Astrocyte (in vitro differentiated cells and primary cell): ENCODE results near the gene GORASP2. TPM values are rescaled to one million over a fixed set of nuclear protein-coding genes. Genes with fewer than 3 reads are reported as not detected.
A peak's percentile ranks its signal among the peaks of the same experiment; 100 is the strongest.

Source experiments
- DNase-seq: peaks from one replicate; pipeline ENCODE4 v3.0.0-alpha.2; 2010; ENCODE audit warnings: low read depth
- FAIRE-seq: peaks from 2 replicates; lab custom pipeline; 2011; peaks lifted over from hg19 to GRCh38; lab: Jason Lieb, UNC
- H2AFZ ChIP-seq: 2 replicates; pipeline ENCODE4 v1.6.0; 2012; ENCODE audit warnings: low read depth, low read length, inconsistent platforms
- H3K27ac ChIP-seq: 2 replicates; pipeline ENCODE4 v1.5.1; 2011; ENCODE audit warnings: low read depth, low read length, inconsistent platforms
- H3K27me3 ChIP-seq: 2 replicates; pipeline ENCODE4 v1.6.0; 2011; ENCODE audit warnings: low read length, inconsistent platforms; ENCODE audit not compliant: insufficient read depth
- H3K36me3 ChIP-seq: 2 replicates; pipeline ENCODE4 v1.5.1; 2011; ENCODE audit warnings: low read length, inconsistent platforms; ENCODE audit not compliant: insufficient read depth
- H3K4me1 ChIP-seq: 2 replicates; pipeline ENCODE4 v1.5.1; 2011; ENCODE audit warnings: low read length, inconsistent platforms; ENCODE audit not compliant: insufficient read depth
- H3K4me2 ChIP-seq: 2 replicates; pipeline ENCODE4 v1.6.0; 2012; ENCODE audit warnings: low read length, inconsistent platforms
- H3K4me3 ChIP-seq: 2 replicates; pipeline ENCODE4 v1.5.1; 2011; ENCODE audit warnings: low read depth, mild to moderate bottlenecking, low read length, inconsistent platforms; ENCODE audit not compliant: insufficient read depth
- H3K79me2 ChIP-seq: 2 replicates; pipeline ENCODE4 v1.6.0; 2012; ENCODE audit warnings: mild to moderate bottlenecking, low read length, inconsistent platforms; ENCODE audit not compliant: insufficient read depth
- H3K9ac ChIP-seq: 2 replicates; pipeline ENCODE4 v1.6.0; 2012; ENCODE audit warnings: mild to moderate bottlenecking, low read length, inconsistent platforms
- H3K9me3 ChIP-seq: 2 replicates; pipeline ENCODE4 v1.5.1; 2012; ENCODE audit warnings: low read depth, mild to moderate bottlenecking, low read length, inconsistent platforms; ENCODE audit not compliant: insufficient read depth
- H4K20me1 ChIP-seq: 2 replicates; pipeline ENCODE4 v1.6.0; 2012; ENCODE audit warnings: low read length, inconsistent platforms; ENCODE audit not compliant: insufficient read depth
- H3K27ac Mint-ChIP-seq: one replicate; pipeline ENCODE4 v1.8.0; 2021; ENCODE audit warnings: mild to moderate bottlenecking, mixed read lengths; ENCODE audit not compliant: unreplicated experiment
- H3K27me3 Mint-ChIP-seq: one replicate; pipeline ENCODE4 v1.8.0; 2021; ENCODE audit warnings: low read depth, mixed read lengths; ENCODE audit not compliant: unreplicated experiment
- H3K36me3 Mint-ChIP-seq: one replicate; pipeline ENCODE4 v1.8.0; 2021; ENCODE audit warnings: low read depth, mixed read lengths; ENCODE audit not compliant: unreplicated experiment
- H3K4me1 Mint-ChIP-seq: one replicate; pipeline ENCODE4 v1.8.0; 2021; ENCODE audit warnings: low read depth, mixed read lengths; ENCODE audit not compliant: unreplicated experiment
- H3K4me3 Mint-ChIP-seq: one replicate; pipeline ENCODE4 v1.8.0; 2021; ENCODE audit warnings: mild to moderate bottlenecking, moderate library complexity, mixed read lengths; ENCODE audit not compliant: unreplicated experiment
- H3K9me3 Mint-ChIP-seq: one replicate; pipeline ENCODE4 v1.8.0; 2021; ENCODE audit warnings: mild to moderate bottlenecking, mixed read lengths; ENCODE audit not compliant: unreplicated experiment
- EZH2 ChIP-seq: IDR thresholded peaks from 2 replicates; pipeline ENCODE4 v1.6.1; 2012; ENCODE audit warnings: mild to moderate bottlenecking, low read length, inconsistent platforms; ENCODE audit not compliant: insufficient read depth
- total RNA-seq: library from RNA; stranded (reverse); gene quantifications from 2 replicates; pipeline ENCODE4 v1.2.1, GENCODE V29; 2021
- TF ChIP-seq, protein P1 (sequence below): IDR thresholded peaks from 2 replicates; pipeline ENCODE4 v1.5.1; 2011; ENCODE audit warnings: low read depth, mild to moderate bottlenecking, inconsistent platforms, low read length, moderate library complexity; ENCODE audit not compliant: insufficient read depth

GORASP2 gene
- total RNA-seq, 1 donor from 2014 or later: 116 TPM

DNA sequence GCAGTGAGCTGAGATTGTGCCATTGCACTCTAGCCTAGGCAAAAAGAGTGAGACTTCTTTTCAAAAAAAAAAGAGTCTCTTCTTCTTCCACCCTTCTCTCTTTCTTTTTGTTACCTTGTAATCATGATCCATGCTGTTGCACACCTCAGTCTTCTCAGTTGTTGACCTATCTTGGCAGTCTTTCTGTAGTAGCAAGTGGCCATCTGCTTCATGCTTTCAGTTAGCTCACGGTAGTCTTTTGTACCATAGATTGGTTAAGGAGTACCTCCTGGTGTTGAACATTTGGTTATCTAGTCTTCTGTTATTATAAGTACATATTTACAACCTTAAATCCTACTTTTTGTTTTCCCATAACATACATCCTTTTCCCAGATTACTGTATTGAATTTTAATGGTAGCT lies 3.1 kb downstream of the GORASP2 start:
- DNase-seq (no peak), FAIRE-seq (no peak)
- Histone ChIP-seq H3K4me2 (peak overlapping the region; percentile 34), H3K9ac (no peak overlapping the region), H3K27me3 (no peaks in the 10 kb centered on the region), H2AFZ (no peak overlapping the region), H3K4me3 (no peak overlapping the region), H3K9me3 (no peaks in the 10 kb centered on the region), H3K4me1 (peaks cover 12% of the 10 kb centered on the region), H3K79me2 (peaks cover 81% of the 10 kb centered on the region), H3K27ac (no peak overlapping the region), H4K20me1 (peaks cover 74% of the 10 kb centered on the region), H3K36me3 (no peaks in the 10 kb centered on the region)
- no peaks in the 10 kb centered on the region for H3K36me3 Mint-ChIP-seq
- H3K9me3 Mint-ChIP-seq: no peaks in the 10 kb centered on the region
- H3K27ac Mint-ChIP-seq: no peak overlapping the region
- H3K4me1 Mint-ChIP-seq: peaks cover 9% of the 10 kb centered on the region
- TF ChIP-seq EZH2: no peak
- TF ChIP-seq, protein P1, sequence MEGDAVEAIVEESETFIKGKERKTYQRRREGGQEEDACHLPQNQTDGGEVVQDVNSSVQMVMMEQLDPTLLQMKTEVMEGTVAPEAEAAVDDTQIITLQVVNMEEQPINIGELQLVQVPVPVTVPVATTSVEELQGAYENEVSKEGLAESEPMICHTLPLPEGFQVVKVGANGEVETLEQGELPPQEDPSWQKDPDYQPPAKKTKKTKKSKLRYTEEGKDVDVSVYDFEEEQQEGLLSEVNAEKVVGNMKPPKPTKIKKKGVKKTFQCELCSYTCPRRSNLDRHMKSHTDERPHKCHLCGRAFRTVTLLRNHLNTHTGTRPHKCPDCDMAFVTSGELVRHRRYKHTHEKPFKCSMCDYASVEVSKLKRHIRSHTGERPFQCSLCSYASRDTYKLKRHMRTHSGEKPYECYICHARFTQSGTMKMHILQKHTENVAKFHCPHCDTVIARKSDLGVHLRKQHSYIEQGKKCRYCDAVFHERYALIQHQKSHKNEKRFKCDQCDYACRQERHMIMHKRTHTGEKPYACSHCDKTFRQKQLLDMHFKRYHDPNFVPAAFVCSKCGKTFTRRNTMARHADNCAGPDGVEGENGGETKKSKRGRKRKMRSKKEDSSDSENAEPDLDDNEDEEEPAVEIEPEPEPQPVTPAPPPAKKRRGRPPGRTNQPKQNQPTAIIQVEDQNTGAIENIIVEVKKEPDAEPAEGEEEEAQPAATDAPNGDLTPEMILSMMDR: no peak
- H3K27me3 Mint-ChIP-seq: no peaks in the 10 kb centered on the region
- peak overlapping the region; percentile 55 for H3K4me3 Mint-ChIP-seq

DNA sequence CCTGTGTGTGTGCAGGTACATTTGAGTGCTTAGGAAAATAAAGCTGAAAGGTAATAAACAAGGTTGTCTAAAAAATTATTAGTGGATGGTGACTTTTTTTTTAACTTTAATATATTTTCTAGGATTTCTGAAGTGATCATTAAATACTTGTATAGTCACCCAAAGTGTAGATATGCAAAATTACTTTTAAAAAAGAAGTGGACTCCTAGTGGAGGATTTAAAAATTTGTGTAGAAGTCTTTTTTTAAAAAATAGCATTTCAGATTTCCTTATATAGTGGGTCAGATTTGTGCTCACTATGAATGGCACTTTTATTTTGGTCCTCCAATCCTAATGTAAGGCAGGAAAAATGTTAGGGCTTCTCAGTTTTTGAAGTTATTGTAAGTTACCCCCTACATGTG lies 3.9 kb downstream of the GORASP2 start:
- Histone ChIP-seq H3K9ac (no peak overlapping the region), H2AFZ (no peak overlapping the region), H3K4me1 (peaks cover 12% of the 10 kb centered on the region), H3K9me3 (no peaks in the 10 kb centered on the region), H3K36me3 (no peaks in the 10 kb centered on the region), H3K79me2 (peaks cover 89% of the 10 kb centered on the region), H3K27me3 (no peaks in the 10 kb centered on the region), H3K4me2 (no peak overlapping the region), H3K4me3 (no peak overlapping the region), H4K20me1 (peaks cover 82% of the 10 kb centered on the region), H3K27ac (no peak overlapping the region)
- no peaks in the 10 kb centered on the region for H3K27me3 Mint-ChIP-seq
- H3K9me3 Mint-ChIP-seq: no peaks in the 10 kb centered on the region
- H3K4me1 Mint-ChIP-seq: peaks cover 9% of the 10 kb centered on the region
- TF ChIP-seq, protein P1: no peak
- no peak for TF ChIP-seq EZH2
- H3K4me3 Mint-ChIP-seq: no peak overlapping the region
- DNase-seq (no peak), FAIRE-seq (no peak)
- peaks cover 2% of the 10 kb centered on the region for H3K36me3 Mint-ChIP-seq
- no peak overlapping the region for H3K27ac Mint-ChIP-seq

DNA sequence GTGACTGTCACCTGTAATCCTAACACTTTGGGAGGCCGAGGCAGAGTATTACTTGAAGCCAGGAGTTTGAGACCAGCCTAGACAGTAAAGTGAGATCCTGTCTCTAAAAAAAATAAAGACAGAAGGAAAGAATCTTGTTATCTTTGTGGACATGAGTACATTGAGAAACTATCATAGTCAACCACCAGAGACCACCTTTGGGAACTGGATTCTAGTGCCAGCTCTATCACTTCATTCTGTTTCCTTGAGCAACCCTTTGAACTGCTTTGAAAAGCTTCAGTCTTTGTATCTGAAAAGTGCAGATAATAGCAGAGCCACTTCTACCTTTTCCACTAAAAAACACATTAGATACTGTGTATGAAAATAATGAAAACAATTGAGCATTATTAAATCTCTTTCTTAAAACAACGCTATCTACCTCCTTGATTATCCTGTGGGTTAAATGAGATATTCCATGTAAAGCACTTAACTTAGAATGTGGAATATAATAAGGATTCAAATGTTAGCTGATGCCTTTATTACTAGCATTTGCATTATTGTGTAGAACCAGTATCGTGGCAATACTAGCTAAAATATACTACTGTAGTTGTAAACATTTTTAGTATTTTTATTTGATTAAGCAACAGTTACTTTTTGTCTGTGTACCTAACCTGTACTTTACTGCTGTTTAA lies 8.8 kb downstream of the GORASP2 start:
- no peaks in the 10 kb centered on the region for H3K27me3 ChIP-seq
- H3K79me2 ChIP-seq: peaks cover 100% of the 10 kb centered on the region
- peaks cover 99% of the 10 kb centered on the region for H4K20me1 ChIP-seq
- no peak overlapping the region for H3K9ac ChIP-seq
- no peak overlapping the region for H3K4me2 ChIP-seq
- H3K36me3 ChIP-seq: no peaks in the 10 kb centered on the region
- no peak overlapping the region for H3K27ac ChIP-seq
- H3K27me3 Mint-ChIP-seq: no peaks in the 10 kb centered on the region
- H3K36me3 Mint-ChIP-seq: peaks cover 2% of the 10 kb centered on the region
- peaks cover 17% of the 10 kb centered on the region for H3K4me1 Mint-ChIP-seq
- no peaks in the 10 kb centered on the region for H3K9me3 Mint-ChIP-seq
- H2AFZ ChIP-seq: no peak overlapping the region
- H3K27ac Mint-ChIP-seq: no peak overlapping the region
- no peak overlapping the region for H3K4me3 ChIP-seq
- FAIRE-seq (no peak), DNase-seq (no peak)
- no peaks in the 10 kb centered on the region for H3K9me3 ChIP-seq
- no peaks in the 10 kb centered on the region for H3K4me1 ChIP-seq
- no peak overlapping the region for H3K4me3 Mint-ChIP-seq
- TF ChIP-seq, protein P1: no peak
- no peak for TF ChIP-seq EZH2
